Kidney (tissue), 14 donors: Measurements from ENCODE around the gene ATR. TPM values are rescaled to one million over a fixed set of nuclear protein-coding genes. Genes with fewer than 3 reads are reported as not detected.

Source experiments
- DNase-seq, 5 donors: peaks; one replicate each; pipeline ENCODE4 v3.0.0-alpha.2; 2013 to 2020
- FAIRE-seq: peaks from 2 replicates; lab custom pipeline; 2012; peaks lifted over from hg19 to GRCh38; lab: Jason Lieb, UNC
- H3K27ac ChIP-seq, 2 donors: one replicate each; pipeline ENCODE4 v1.7.0; 2013; ENCODE audit warnings: low read depth in 2 of 2, low read length in 2 of 2, inconsistent platforms in 1 of 2
- H3K27me3 ChIP-seq: one replicate; pipeline ENCODE4 v1.7.1; 2013; ENCODE audit warnings: low read length, inconsistent platforms; ENCODE audit not compliant: control insufficient read depth, insufficient read depth
- H3K36me3 ChIP-seq, 3 donors: one replicate each; pipeline versions ENCODE4 v1.7.0 to v1.7.1; 2013; ENCODE audit warnings: low read length in 3 of 3, control low read depth in 1 of 3, inconsistent platforms in 1 of 3; ENCODE audit not compliant: insufficient read depth in 3 of 3, control insufficient read depth in 2 of 3
- H3K4me1 ChIP-seq, 3 donors: one replicate each; pipeline versions ENCODE4 v1.7.0 to v1.7.1; 2013; ENCODE audit warnings: low read length in 3 of 3, inconsistent platforms in 1 of 3, low read depth in 1 of 3; ENCODE audit not compliant: control insufficient read depth in 2 of 3, insufficient read depth in 2 of 3
- H3K4me3 ChIP-seq, 3 donors: one replicate each; pipeline versions ENCODE4 v1.7.0 to v1.8.1; 2013; ENCODE audit warnings: low read length in 3 of 3, control low read depth in 1 of 3, inconsistent platforms in 1 of 3
- H3K9ac ChIP-seq, 3 donors: one replicate each; pipeline versions ENCODE4 v1.7.0 to v1.7.1; 2013; ENCODE audit warnings: low read length in 3 of 3, control low read depth in 1 of 3, inconsistent platforms in 1 of 3
- H3K9me3 ChIP-seq, 3 donors: one replicate each; pipeline versions ENCODE4 v1.7.0 to v1.7.1; 2013; ENCODE audit warnings: low read length in 3 of 3, control low read depth in 1 of 3, inconsistent platforms in 1 of 3; ENCODE audit not compliant: control insufficient read depth in 2 of 3, insufficient read depth in 1 of 3
- intact Hi-C: fragments of 100-400 bp; cut with DNase I; formaldehyde crosslinking; loops from one replicate; pipeline ENCODE4 v1.11.1; 2022
- polyA plus RNA-seq: library from polyadenylated mRNA; stranded (reverse); fragments of 350-450 nt; fragmentation: Illumina TruSeq; extraction: RNeasy Lipid Tissue Mini Kit (QIAGEN cat#74804); gene quantifications from one replicate; pipeline ENCODE4 v1.2.3, GENCODE V29; 2014; ENCODE audit warnings: low read depth, low replicate concordance; ENCODE audit not compliant: insufficient read depth
- total RNA-seq: library from RNA; stranded (reverse); fragmentation: NEBNext Ultra II Directional; extraction: Animal tissue kit (Norgen Biotek cat#: 25700); gene quantifications from one replicate; pipeline ENCODE4 v1.2.1, GENCODE V29; 2021
- TF ChIP-seq, protein P1 (sequence below): IDR thresholded peaks from 3 replicates; pipeline ENCODE4 v1.5.1; 2012; ENCODE audit warnings: mild to moderate bottlenecking, moderate library complexity, borderline replicate concordance; ENCODE audit not compliant: insufficient read depth; ENCODE audit errors: extremely low read depth
- donor health status: control.
- donor health status: control.
- donor health status: control.
- donor health status: control.
- donor health status: control.
- donor health status: DM: yes; HTN: yes; CAD: no.
- donor health status: Normal renal cell carcinoma (clear cell type).

Gene ATR
- total and polyA plus RNA-seq, 2 donors from 2014 or later = 17.4 to 31.8 TPM

DNA sequence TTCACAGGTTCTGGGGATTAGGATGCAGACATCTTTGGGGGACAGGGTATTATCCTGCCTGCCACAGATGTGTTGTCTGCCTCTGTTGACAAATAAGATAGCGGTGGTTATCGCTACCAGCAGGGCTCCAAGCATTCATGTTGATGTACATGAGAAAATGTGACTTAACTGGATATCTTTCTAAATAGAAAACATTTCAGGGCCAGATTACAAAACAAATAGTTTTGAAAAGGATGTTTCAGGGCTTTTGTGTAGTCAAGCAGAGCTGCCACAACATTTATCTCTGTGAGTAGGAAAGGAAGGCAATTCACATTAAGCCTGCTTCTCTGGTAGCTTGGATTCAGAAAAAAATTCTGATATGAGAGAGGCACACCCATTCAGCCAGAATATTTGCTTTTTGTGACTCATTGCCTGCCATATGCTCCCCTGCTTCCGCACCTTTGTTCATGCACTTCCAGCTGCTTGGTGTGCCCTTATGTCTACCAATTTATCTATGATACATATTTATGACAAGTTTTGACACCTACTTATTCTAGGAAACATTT, 40.5 kb upstream of the ATR start:
- no peak for DNase-seq
- H3K4me1 ChIP-seq = no peaks in the 10 kb centered on the region
- H3K9me3 ChIP-seq = no peaks in the 10 kb centered on the region
- TF ChIP-seq, protein P1, sequence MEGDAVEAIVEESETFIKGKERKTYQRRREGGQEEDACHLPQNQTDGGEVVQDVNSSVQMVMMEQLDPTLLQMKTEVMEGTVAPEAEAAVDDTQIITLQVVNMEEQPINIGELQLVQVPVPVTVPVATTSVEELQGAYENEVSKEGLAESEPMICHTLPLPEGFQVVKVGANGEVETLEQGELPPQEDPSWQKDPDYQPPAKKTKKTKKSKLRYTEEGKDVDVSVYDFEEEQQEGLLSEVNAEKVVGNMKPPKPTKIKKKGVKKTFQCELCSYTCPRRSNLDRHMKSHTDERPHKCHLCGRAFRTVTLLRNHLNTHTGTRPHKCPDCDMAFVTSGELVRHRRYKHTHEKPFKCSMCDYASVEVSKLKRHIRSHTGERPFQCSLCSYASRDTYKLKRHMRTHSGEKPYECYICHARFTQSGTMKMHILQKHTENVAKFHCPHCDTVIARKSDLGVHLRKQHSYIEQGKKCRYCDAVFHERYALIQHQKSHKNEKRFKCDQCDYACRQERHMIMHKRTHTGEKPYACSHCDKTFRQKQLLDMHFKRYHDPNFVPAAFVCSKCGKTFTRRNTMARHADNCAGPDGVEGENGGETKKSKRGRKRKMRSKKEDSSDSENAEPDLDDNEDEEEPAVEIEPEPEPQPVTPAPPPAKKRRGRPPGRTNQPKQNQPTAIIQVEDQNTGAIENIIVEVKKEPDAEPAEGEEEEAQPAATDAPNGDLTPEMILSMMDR = no peak
- H3K36me3 ChIP-seq = no peaks in the 10 kb centered on the region
- no peak overlapping the region for H3K9ac ChIP-seq
- no peak overlapping the region for H3K27ac ChIP-seq
- FAIRE-seq = no peak
- intact Hi-C loops = no loop called here
- no peaks in the 10 kb centered on the region for H3K27me3 ChIP-seq
- H3K4me3 ChIP-seq = no peak overlapping the region

DNA sequence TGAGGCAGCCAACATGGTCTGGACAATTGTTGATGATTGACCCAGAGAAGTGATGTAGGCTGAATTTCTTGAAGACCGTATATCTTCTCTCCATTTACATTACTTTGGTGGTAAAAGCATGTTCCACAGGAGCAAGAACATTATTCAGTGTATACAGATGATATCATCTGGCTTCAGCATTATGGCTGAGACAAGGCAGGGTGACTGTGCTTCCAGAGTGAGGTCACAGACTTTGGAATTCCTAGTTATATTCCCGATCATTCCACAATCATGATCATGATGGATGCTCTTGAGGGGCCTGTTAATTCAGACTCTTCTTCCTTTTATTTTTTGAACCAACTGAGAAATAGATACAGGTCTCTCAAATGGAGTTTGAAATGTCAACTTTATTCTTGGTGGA, 36.6 kb upstream of the ATR start:
- FAIRE-seq = no peak
- intact Hi-C loops = no loop called here

DNA sequence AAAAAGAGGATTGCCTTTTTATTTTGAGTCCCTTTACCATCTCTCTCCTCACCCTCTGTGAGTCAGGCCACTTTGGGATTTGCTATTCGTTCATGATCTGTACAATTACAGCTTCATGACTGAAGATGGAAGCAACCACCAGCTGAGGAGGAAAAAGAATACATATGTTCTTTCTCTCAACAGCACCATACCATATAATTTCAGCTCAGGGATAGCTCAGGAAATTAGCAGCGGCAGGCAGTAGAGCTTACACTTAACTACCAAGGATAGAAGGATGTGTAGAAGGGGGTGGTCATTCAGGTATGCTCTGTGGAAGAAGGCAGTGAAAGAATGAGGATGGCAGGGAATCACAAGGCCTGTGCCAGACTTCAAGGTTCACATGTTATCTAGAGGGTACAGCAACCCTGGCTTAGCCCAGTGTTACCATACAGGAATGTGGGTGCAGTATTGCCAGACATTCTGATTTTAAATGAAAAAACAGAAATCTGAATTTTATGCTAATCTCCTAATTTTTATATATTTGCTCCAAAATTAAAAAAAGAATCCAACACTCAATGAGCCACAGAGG, 35.6 kb upstream of the ATR start:
- intact Hi-C loops = no loop called here
- Histone ChIP-seq H3K27me3 (no peaks in the 10 kb centered on the region), H3K27ac (no peak overlapping the region), H3K9me3 (no peaks in the 10 kb centered on the region), H3K4me3 (no peak overlapping the region), H3K9ac (no peak overlapping the region), H3K36me3 (no peaks in the 10 kb centered on the region), H3K4me1 (no peaks in the 10 kb centered on the region)
- DNase-seq (no peak), FAIRE-seq (no peak)
- TF ChIP-seq, protein P1 = no peak

More for the DNA sequence above, 36.6 kb upstream of the ATR start:
- Histone ChIP-seq H3K36me3 (no peaks in the 10 kb centered on the region), H3K4me1 (no peaks in the 10 kb centered on the region), H3K4me3 (no peak overlapping the region), H3K27me3 (no peaks in the 10 kb centered on the region), H3K9me3 (no peaks in the 10 kb centered on the region), H3K9ac (no peak overlapping the region), H3K27ac (no peak overlapping the region)
- no peak for DNase-seq
- TF ChIP-seq, protein P1 = no peak
